Activated naive CD4-positive, alpha-beta T cell treated with anti-CD3 and anti-CD28 coated beads for 36 hours (primary cell): Measurements from ENCODE around the gene FCRL6. TPM values are rescaled to one million over a fixed set of nuclear protein-coding genes. Genes with fewer than 3 reads are reported as not detected.
A peak's percentile ranks its signal among the peaks of the same experiment; 100 is the strongest.

Source experiments
- CTCF ChIA-PET: fragments of 350-600 bp; sonication (Branson Sonifier 250); formaldehyde crosslinking; loops from one replicate; lab custom pipeline; 2021; ENCODE audit warnings: antibody characterized with exemption; lab: Charles Lee
- DNase-seq: peaks from one replicate; pipeline ENCODE4 v3.0.0-alpha.2; 2020
- H3K27ac Mint-ChIP-seq: one replicate; pipeline ENCODE4 v1.8.0; 2021; ENCODE audit warnings: mild to moderate bottlenecking, mixed read lengths
- H3K27me3 Mint-ChIP-seq: one replicate; pipeline ENCODE4 v1.8.0; 2021; ENCODE audit warnings: low read depth, mixed read lengths
- H3K36me3 Mint-ChIP-seq: one replicate; pipeline ENCODE4 v1.8.0; 2021; ENCODE audit warnings: low read depth, mixed read lengths
- H3K4me1 Mint-ChIP-seq: one replicate; pipeline ENCODE4 v1.8.0; 2021; ENCODE audit warnings: low read depth, mixed read lengths
- H3K4me3 Mint-ChIP-seq: one replicate; pipeline ENCODE4 v1.8.0; 2021; ENCODE audit warnings: mild to moderate bottlenecking, moderate library complexity, mixed read lengths
- H3K9me3 Mint-ChIP-seq: one replicate; pipeline ENCODE4 v1.8.0; 2021; ENCODE audit warnings: mixed read lengths
- intact Hi-C: fragments of 100-400 bp; cut with micrococcal nuclease; formaldehyde crosslinking; loops from one replicate; pipeline ENCODE4 v1.15.1; 2023
- total RNA-seq, 2 experiments: library from RNA; stranded (reverse); gene quantifications; one replicate each; pipeline ENCODE4 v1.2.3, GENCODE V29; 2021

Gene FCRL6
- total RNA-seq, 2 experiments from 2014 or later: not detected

GRCh38 chr1:159855709-159856108 is 53.5 kb downstream of the FCRL6 start:
- Mint-ChIP-seq H3K9me3 (no peaks in the 10 kb centered on the region), H3K4me3 (peak overlapping the region; percentile 81), H3K27ac (no peak overlapping the region), H3K4me1 (peaks cover 10% of the 10 kb centered on the region), H3K27me3 (no peaks in the 10 kb centered on the region), H3K36me3 (no peaks in the 10 kb centered on the region)
- DNase-seq: no peak
- intact Hi-C loops: loop anchor here (2.0 kb wide), 2 partner anchors 35 to 57 kb away; no protein-coding TSS in a partner anchor
- CTCF ChIA-PET: interaction anchor here (1.0 kb wide), 1 partner anchor 35 kb away, joined by 3 read pairs; no protein-coding TSS in a partner anchor

- no peak overlapping the region for H3K27ac Mint-ChIP-seq
- peaks cover 10% of the 10 kb centered on the region for H3K4me1 Mint-ChIP-seq
These were observed 54.4 kb downstream of the FCRL6 start for GRCh38 chr1:159856576-159856975.

GRCh38 chr1:159857889-159858288 is 55.7 kb downstream of the FCRL6 start:
- H3K36me3 Mint-ChIP-seq: no peaks in the 10 kb centered on the region
- CTCF ChIA-PET: interaction anchor here (1.7 kb wide), 1 partner anchor 35 kb away, joined by 5 read pairs; no protein-coding TSS in a partner anchor
- intact Hi-C loops: no loop called here
- no peaks in the 10 kb centered on the region for H3K9me3 Mint-ChIP-seq
- H3K27ac Mint-ChIP-seq: no peak overlapping the region
- no peak overlapping the region for H3K4me3 Mint-ChIP-seq
- no peak for DNase-seq
- H3K27me3 Mint-ChIP-seq: no peaks in the 10 kb centered on the region
- peaks cover 10% of the 10 kb centered on the region for H3K4me1 Mint-ChIP-seq

More at GRCh38 chr1:159856576-159856975, 54.4 kb downstream of the FCRL6 start:
- Mint-ChIP-seq H3K36me3 (no peaks in the 10 kb centered on the region), H3K27me3 (no peaks in the 10 kb centered on the region), H3K4me3 (no peak overlapping the region), H3K9me3 (no peaks in the 10 kb centered on the region)
- DNase-seq: no peak
- intact Hi-C loops: no loop called here
- CTCF ChIA-PET: interaction anchor here (1.1 to 1.7 kb wide), 3 partner anchors 36 to 57 kb away, joined by 3 to 5 read pairs (median 3); no protein-coding TSS in a partner anchor

GRCh38 chr1:159859767-159860322 is 57.7 kb downstream of the FCRL6 start:
- DNase-seq: no peak
- H3K4me3 Mint-ChIP-seq: no peak overlapping the region
- H3K27me3 Mint-ChIP-seq: no peaks in the 10 kb centered on the region
- no peak overlapping the region for H3K27ac Mint-ChIP-seq
- intact Hi-C loops: no loop called here
- H3K9me3 Mint-ChIP-seq: no peaks in the 10 kb centered on the region
- H3K4me1 Mint-ChIP-seq: peaks cover 3% of the 10 kb centered on the region
- CTCF ChIA-PET: interaction anchor here (0.8 kb wide), 1 partner anchor 32 kb away, joined by 3 read pairs; no protein-coding TSS in a partner anchor
- no peaks in the 10 kb centered on the region for H3K36me3 Mint-ChIP-seq

- DNase-seq: no peak
- Mint-ChIP-seq H3K36me3 (no peaks in the 10 kb centered on the region), H3K4me3 (no peak overlapping the region), H3K4me1 (no peaks in the 10 kb centered on the region), H3K27ac (no peak overlapping the region), H3K9me3 (no peaks in the 10 kb centered on the region), H3K27me3 (no peaks in the 10 kb centered on the region)
- intact Hi-C loops: no loop called here
- CTCF ChIA-PET: interaction anchor here (0.8 kb wide), 1 partner anchor 32 kb away, joined by 3 read pairs; no protein-coding TSS in a partner anchor
These were observed 58.3 kb downstream of the FCRL6 start for GRCh38 chr1:159860456-159860855.

GRCh38 chr1:159861218-159861617 is 59.1 kb downstream of the FCRL6 start:
- Mint-ChIP-seq H3K9me3 (no peaks in the 10 kb centered on the region), H3K27me3 (no peaks in the 10 kb centered on the region), H3K4me1 (peaks cover 3% of the 10 kb centered on the region), H3K27ac (no peak overlapping the region), H3K36me3 (no peaks in the 10 kb centered on the region), H3K4me3 (no peak overlapping the region)
- CTCF ChIA-PET: interaction anchor here (0.6 to 1.1 kb wide), 2 partner anchors 31 to 51 kb away, joined by 3 to 9 read pairs; no protein-coding TSS in a partner anchor
- DNase-seq: no peak
- intact Hi-C loops: no loop called here

GRCh38 chr1:159862031-159862430 is 59.9 kb downstream of the FCRL6 start:
- intact Hi-C loops: no loop called here
- Mint-ChIP-seq H3K36me3 (no peaks in the 10 kb centered on the region), H3K4me3 (no peak overlapping the region), H3K27me3 (no peaks in the 10 kb centered on the region), H3K27ac (no peak overlapping the region), H3K9me3 (no peaks in the 10 kb centered on the region), H3K4me1 (peaks cover 11% of the 10 kb centered on the region)
- CTCF ChIA-PET: interaction anchor here (1.1 kb wide), 1 partner anchor 31 kb away, joined by 3 read pairs; no protein-coding TSS in a partner anchor
- DNase-seq: no peak

- CTCF ChIA-PET: interaction anchor here (1.1 kb wide), 1 partner anchor 30 kb away, joined by 3 read pairs; no protein-coding TSS in a partner anchor
- H3K4me1 Mint-ChIP-seq: peaks cover 12% of the 10 kb centered on the region
- DNase-seq: no peak
- no peak within 1 kb of the TSS for H3K4me3 Mint-ChIP-seq
- no peaks in the 10 kb centered on the region for H3K9me3 Mint-ChIP-seq
- no peaks in the 10 kb centered on the region for H3K27me3 Mint-ChIP-seq
- intact Hi-C loops: no loop called here
- H3K36me3 Mint-ChIP-seq: no peaks in the 10 kb centered on the region
- no peak within 1 kb of the TSS for H3K27ac Mint-ChIP-seq
These were observed 60.4 kb downstream of the FCRL6 start, which contains the start of gene VSIG8 for GRCh38 chr1:159862557-159862956. TSS of gene VSIG8 (minus strand) at chr1:159862657. CDS start at chr1:159862521, 136 bp downstream.

- intact Hi-C loops: no loop called here
- no peak overlapping the region for H3K27ac Mint-ChIP-seq
- no peaks in the 10 kb centered on the region for H3K36me3 Mint-ChIP-seq
- peaks cover 12% of the 10 kb centered on the region for H3K4me1 Mint-ChIP-seq
- CTCF ChIA-PET: interaction anchor here (1.2 kb wide), 1 partner anchor 26 kb away, joined by 3 read pairs; no protein-coding TSS in a partner anchor
- no peaks in the 10 kb centered on the region for H3K9me3 Mint-ChIP-seq
- no peaks in the 10 kb centered on the region for H3K27me3 Mint-ChIP-seq
- DNase-seq: no peak
- no peak overlapping the region for H3K4me3 Mint-ChIP-seq
These were observed 62.1 kb downstream of the FCRL6 start for GRCh38 chr1:159864262-159864661.

Other genes with a start within 250 kb of the FCRL6 start
- not detected for gene APCS, start 214.5 kb upstream of the FCRL6 start, total RNA-seq
- gene CRP, start 87.8 kb upstream of the FCRL6 start, total RNA-seq: not detected
- 10 to 100 TPM; 13.0 to 14.1 TPM for gene DUSP23, start 21.4 kb upstream of the FCRL6 start, total RNA-seq
- gene SLAMF8, start 24.5 kb downstream of the FCRL6 start, total RNA-seq: under 1 TPM in 1 of 2 experiments, not detected in 1; 0.19 TPM
- gene VSIG8, start 60.3 kb downstream of the FCRL6 start, total RNA-seq: not detected
- 1 to 10 TPM; 2.1 to 2.6 TPM for gene CFAP45, start 97.8 kb downstream of the FCRL6 start, total RNA-seq
- 100 to 1,000 TPM; 453 to 454 TPM for gene TAGLN2, start 123.1 kb downstream of the FCRL6 start, total RNA-seq
- not detected for gene IGSF9, start 143.3 kb downstream of the FCRL6 start, total RNA-seq
- not detected for gene SLAMF9, start 151.9 kb downstream of the FCRL6 start, total RNA-seq
- gene PIGM, start 229.6 kb downstream of the FCRL6 start, total RNA-seq: 1 to 10 TPM; 2.6 TPM